CD1c-positive myeloid dendritic cell (primary cell): ENCODE results near the gene LILRB2.
A peak's percentile ranks its signal among the peaks of the same experiment; 100 is the strongest.
"Not testable (repeated sequence)": the region's sequence is repeated elsewhere in the genome, so short reads cannot be mapped to it uniquely, and the experiment has no call there.

Experiments
- DNase-seq: peaks from one replicate; pipeline ENCODE4 v3.0.0-alpha.2; 2016; ENCODE audit errors: extremely low spot score

The LILRB2 gene

DNA sequence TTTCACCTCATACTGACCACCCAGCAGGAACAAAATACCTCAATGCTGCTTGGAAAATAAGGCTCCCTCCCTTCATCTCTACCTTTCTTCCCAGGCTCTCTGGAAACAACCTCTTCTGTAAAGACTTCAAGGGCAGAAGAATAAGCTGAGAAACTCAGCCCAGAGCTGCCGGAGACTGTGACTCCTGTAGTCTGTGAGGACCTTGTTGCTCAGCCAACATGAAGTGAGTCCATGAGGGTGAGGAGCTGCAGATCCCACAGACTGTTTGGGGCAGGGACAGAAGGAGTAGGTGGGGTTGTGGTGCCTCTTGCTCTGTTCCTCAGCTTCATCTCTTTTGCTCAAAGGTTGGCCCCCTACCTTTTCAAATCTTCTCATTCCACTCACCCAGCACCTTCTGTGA is 24.2 kb upstream of the LILRB2 start:
- DNase-seq = no peak

DNA sequence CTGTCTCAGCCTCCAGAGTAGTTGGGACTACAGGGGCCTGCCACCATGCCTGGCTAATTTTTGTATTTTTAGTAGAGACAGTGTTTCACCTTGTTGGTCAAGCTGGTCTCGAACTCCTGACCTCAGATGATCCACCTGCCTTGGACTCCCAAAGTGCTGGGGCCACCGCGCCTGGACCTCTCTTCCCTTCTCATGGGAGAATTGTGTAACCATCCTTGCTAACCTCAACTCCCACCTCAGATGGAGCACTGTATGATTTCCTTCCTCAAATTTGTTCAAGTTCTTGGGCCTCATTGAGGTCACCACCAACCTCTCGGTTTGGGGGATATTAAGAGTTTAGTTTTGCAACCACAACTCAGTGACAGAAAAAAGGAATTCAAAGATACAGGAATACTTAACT is 21.3 kb upstream of the LILRB2 start:
- DNase-seq = peak; percentile 85

DNA sequence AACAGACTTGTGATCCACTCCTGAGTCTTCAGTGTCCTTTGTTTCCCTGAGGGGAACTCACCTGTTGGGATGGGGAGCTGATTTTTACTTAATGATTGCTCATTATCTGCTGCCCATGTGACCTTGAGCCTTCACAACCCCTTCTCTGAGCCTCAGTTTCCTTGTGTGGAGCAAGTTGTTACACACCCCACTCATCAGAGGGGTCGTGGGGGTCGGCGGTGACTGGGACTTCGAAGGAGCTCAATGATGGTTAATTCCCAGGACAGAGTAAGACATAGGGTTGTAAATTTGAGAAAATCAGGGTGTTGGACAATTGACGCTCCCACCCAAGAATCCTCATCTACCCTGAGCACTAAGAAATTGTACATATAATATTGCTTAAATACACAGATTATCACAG is 18.6 kb upstream of the LILRB2 start:
- DNase-seq = no peak

DNA sequence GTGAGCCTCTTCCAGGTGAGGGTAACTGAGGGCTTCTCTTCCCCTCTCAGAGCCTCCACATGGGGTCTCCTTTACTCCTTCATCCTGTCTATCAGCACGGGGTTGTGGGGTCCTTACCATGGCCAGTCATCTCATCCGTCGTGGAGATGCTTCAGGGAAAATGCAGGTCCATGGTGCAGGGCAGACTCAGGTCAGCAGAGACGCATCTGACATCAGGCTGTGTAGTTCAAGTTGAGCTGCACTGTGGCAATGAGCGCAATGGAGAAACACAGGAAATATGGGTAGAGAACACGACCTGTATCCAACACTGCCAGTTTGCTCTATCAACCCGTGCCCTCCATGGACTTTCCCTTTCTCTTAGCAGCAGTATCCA is 18.2 kb upstream of the LILRB2 start:
- no peak for DNase-seq

DNA sequence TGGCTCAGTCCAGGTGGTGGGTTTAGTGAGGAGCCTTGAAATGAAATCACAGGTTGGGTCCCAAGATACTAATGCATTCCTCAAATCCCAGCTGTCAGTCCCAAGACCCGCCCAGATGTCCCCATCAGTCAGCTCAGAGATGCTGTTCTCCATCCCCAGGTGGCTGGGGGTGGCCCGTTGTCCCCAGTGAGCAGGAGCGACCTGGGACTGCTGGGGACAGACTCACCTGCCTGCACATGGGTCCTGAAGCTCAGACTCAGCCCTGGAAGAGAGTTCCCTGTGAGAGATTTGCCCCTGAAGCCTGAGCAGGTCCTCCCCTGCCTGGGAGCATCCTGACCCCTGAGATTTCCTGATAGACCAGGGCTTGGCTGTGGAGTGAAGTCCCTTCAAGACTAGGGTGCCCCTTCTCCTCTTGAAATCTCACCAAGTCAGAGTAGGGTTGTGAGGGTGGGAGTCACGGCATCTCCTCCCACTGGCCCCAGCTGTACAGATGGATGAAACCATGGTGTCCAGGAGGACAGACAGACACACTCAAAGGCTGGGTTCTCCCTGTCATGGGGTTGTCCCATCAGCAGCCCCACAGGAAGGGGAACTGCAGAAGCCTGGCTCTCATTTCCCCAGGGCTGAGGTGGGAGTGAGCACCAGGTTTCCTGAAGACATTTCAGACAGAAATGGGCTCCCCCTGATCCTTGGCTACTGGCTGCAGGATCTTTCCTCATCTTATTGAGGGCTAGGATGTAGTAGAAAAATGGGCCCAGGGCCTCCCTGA is 17.6 kb upstream of the LILRB2 start:
- DNase-seq = peak; percentile 50

DNA sequence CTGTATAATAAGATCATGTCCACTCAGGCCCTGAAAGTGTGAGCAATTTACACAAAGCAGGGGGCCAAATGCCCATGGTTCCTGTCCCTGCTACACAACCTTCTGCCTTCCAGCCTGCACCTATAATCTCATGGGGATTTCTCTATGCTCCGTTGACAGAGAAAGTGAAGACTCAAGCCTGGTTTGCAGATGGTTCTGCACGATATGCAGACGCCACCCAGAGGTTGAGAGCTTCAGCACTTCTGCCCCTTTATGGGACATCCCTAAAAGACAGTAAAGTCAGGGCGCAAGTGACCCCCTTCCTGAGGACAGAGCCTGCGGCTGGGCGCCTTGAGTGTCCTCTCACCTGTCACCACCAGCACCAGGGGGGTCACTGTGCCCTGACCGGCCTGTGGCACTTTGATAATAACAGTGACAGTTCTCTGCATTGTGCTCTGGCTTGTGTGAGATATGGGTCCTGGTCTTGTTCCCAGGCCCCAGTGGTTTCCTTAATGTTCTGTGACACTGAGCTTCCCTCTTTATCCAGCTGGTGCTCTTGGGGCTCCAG is 16.9 kb upstream of the LILRB2 start:
- peak; percentile 24 for DNase-seq

DNA sequence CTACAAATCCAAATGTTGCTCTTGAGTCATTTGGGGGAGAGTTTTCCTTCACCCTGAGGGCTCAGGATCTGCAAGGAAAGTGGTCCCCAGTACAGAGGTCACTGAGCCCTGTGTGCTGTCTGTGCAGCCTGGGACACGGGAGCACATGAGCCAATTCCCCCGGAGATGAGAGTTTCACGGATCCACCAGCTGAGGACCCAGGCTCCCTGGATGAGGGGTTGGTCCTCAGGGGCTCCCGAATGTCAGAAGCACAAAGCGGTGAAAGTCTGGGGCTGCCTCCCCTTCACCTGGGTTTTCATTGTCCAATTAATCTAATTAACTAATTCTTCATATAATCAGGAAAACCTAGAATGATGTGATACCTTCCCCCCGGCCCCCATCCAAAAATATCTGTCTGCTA is 13.6 kb upstream of the LILRB2 start:
- no peak for DNase-seq

DNA sequence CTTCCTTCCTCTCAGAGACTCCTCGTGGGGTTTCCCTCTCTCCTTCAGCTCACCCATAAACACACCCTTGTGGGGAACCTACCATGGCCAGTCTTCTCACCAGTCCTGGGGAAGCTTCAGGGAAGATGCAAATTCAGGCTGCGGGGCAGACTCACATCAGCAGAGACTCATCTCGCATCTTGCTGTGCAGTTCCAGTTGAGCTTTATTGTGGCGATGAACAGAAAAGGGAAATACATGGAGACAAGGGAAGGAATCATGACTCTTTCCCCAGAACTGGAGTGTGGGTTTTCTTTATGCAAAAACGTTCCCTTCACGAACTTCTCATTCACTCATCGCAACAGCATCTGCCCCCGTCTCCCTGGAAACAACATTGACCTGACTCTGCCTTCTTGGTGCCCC is 8.2 kb upstream of the LILRB2 start:
- DNase-seq = peak; percentile 64

DNA sequence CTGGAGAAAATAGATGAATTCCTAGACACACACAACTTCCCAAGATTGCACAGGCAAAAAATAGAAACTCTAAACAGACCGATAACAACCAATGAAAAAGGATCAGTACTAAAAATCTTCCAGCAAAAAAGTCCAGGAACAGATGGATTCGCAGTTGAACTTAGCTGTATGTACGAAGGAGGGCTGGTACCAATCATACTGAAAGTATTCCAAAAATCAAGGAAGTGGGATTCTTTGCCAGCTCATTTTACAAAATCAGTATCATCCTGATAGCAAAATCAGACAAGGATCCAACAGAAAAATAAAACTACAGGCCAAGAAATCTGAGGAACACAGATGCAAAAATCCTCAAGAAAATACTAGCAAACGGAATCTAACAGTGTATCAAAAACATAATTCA is 6.5 kb upstream of the LILRB2 start:
- no peak for DNase-seq

DNA sequence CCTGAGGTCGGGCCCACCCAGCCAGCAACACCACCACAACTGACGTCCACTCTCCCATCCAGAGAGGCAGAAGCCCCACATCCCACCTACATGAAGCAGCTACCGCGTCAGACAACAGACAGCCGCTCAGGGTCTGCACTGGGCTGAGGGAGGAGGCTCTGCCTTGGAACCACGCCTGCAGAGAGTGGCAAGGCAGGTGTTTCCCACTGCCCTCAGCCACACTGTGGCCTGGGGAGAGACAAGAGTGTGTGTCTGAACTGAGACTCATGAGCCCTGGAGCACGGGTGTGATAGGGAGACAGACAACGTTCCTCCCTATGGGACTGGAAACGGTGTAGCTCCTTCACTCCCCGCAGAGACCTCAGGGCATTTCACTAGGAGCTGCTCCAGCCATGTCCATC is 5.4 kb upstream of the LILRB2 start:
- DNase-seq = not testable (repeated sequence)

DNA sequence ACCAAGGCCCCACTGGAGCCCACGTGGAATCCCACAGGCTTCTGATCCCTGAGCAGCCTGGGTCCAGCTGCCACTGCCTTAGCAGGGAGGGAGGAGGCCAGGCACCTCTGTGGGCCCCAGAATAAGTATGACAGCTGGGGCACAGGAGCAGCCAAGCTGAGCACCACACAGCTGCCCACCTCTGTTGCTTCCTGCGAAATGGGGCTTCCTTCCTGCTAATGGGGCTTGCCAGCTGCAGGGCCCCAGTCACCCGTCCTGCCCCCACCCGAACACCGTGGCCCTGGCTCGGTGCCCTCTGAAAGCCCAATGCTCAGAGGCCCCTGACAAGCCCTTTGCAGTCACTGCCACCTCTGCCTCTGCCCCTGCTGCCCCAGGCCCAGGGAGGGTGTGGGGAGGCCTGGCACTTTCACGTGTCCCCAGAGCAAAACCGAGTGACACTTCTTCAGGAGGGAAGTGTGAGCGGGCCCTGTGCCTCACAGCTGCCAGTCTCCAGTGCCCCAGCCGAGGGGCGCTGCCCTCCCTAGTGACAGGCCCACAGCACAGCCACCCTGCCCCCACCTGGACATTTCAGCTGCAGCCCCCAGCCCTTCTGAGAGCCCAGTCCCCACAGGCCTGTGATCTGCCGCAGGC is 4.6 kb upstream of the LILRB2 start:
- not testable (repeated sequence) for DNase-seq

DNA sequence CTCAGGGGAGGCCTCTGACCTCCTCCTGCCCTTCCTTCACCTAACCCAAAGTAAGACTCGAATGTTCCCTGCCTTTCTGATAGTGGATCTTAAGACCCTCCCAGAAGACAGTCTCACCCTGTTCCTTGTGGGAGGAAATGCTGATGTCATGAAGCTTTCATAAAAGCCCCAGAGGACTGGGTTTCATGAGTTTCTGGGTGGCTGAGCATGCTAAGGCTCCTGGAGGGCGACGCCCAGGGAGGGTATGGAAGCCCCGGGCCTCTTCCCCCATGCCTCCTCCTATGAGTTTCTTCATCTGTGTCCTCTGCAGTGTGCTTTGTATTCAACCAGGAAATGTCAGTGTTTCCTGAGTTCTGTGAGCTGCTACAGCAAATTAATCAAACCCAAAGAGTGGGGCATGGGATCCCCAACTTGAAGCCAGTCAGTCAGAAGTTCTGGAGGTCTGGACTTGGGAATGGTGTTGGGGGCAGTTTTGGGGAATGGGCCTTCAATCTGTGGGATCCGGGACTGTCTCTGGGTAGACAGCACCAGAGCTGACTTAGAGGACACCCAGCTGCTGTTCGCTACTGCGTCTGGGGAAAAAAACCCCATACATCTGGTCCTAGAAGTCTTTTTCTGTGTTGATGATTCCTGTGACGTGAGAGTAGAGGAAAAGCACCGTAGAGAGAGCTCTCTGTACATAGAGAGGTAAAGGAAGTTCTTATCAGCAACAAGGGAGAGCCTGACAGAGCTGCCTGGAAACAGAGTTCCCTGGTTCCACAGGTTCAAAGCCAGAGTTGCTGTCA is 2.0 kb upstream of the LILRB2 start:
- peak; percentile 45 for DNase-seq

DNA sequence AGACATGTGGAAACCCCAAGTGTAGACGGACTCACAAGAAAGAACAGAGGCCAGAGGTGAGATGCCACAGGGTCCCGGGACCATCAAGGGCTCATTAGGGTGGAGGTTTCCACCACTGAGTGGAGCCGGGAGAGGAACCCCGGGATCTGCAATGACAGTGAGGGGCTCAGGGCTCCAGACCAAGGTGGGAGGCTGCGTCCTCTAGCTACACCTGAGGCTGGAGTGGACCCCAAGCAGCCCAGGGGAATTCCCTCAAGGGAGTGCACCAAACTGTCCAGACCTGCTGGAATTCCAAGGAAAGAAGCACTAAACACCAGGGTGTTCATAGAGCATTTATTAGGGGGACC is 792 bp upstream of the LILRB2 start:
- not testable (repeated sequence) for DNase-seq

DNA sequence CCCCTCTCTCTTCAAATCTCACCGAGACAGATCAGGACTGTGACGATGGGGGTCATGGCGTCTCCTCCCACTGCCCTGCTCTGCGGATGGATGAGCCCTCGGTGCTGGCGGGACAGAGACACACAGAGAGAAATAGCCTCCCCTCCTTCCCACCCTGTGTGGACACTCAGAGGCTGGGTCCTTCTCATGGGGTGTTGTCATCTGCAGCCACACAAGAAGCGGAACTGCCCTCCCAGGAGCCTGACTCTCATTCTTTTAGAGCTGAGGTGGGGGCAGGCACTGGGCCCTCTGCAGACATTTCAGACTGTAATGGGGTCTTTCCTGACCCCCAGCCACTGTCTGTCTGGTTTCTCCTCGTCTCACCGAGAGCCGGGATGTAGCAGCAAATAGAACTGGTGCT is 469 bp downstream of the LILRB2 start:
- DNase-seq = peak; percentile 77

DNA sequence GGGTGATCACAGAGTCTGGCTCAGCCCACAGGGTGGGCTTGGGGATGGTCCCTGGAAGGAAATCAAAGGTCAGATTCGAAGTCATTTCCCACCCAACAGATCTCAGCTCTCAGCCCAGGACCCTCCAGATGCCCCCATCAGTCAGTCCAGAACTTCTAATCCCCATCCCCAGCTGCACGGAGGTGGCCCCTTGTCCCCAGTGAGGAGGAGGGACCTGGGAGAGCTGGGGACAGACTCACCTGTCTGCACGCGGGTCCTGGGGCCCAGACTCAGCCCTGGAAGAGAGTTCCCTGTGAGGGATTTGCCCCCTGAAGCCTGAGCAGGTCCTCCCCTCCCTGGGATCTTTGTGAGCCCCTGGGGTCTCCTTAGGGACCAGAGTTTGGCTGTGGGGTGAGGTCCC is 885 bp downstream of the LILRB2 start:
- DNase-seq = not testable (repeated sequence)

DNA sequence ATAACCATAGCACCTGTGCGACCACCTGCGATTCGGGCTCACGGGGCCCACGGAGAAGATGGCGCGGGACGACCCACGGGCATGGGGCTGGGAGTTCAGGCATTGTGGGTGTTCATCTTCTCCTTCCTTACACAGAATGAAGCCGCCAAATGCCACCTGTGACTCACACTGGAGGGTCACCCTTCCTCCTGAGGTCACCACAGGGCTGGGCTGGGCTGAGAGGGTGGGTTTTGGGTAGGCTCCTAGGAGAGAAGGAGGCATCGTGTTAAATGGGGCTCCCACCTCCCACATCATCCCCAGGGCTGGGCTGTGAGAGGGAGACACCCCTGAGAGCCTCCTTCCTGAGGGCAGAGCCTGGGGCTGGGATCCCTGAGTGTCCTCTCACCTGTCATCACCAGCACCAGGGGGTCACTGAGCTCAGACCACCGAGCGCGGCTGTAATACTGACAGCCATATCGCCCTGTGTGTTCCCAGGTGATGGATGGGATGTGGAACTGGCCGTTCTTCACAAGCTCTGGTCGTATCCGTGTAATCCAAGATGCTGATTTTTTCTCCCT is 1.4 kb downstream of the LILRB2 start:
- peak; percentile 48 for DNase-seq

DNA sequence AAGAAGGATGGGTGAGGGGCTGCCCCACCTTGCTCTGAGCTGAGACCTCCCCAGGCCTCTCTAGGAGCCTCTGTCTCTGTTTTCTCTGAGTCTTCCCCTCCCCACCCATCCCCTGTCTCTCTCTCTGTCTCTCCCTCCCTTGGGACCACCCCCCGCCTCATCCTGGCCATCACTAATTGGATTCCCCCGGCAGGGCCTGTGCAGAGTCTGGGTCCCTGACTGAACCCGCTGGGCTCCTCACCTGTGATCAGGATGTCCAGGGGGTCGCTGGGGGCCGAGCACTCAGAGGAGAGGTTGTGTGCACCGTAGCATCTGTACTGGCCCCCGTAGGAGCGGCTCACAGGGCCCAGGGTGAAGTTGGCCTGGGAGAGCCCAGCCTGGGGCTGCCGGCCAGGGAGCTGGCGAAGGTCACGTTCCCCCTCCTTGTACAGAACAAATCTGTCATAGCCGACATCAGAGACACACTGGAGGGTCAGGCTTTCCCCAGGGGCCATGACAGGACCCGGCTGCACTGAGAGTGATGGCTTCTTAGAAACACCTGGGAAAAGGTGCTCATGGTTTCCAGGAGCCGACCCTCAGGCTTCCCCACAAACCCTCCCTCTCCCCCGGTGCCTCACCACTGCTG is 2.2 kb downstream of the LILRB2 start:
- DNase-seq = not testable (repeated sequence)

DNA sequence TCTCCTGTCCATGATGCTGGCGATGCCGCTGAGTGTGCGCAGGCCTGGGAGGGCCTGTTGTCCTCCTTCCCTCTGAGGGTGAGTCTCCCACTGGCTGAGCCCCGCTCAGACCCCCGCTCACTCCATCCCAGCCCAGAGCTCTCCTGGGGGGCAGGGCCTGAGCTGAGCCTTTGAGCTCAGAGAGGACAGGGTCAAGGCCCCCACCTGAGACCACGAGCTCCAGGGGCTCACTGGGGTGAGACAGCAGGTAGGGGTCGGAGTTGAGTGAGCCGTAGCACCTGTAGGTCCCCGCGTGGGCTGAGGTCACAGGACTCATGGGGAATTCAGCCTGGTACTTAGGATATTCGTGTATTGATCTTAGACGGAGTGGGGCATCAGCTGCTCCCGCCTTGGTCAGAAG is 2.9 kb downstream of the LILRB2 start:
- DNase-seq = not testable (repeated sequence)

DNA sequence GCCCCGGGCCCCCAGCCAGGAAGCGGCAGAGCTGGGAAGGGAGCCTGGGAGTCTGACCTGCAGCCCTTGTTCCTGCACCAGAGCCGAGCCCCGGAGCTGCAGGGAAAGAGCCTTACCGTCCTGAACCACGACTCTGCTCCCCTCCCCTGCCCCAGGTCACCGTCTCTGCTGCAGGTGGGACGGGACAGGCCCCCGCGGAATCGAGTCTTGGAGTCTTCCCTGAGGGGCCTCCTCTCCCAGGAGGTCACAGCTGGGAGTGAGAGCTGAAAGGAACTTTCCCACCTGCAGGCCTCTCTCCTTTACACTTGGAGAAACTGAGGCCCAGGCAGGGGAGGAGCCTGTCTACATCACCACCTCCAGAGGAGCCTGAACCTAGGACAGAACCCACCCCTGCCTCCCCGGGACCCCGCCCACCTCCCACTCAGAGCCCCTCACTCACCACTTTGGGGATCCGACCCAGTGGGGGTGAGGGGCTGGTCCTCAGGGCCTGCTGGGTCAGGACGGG is 3.7 kb downstream of the LILRB2 start:
- not testable (repeated sequence) for DNase-seq

DNA sequence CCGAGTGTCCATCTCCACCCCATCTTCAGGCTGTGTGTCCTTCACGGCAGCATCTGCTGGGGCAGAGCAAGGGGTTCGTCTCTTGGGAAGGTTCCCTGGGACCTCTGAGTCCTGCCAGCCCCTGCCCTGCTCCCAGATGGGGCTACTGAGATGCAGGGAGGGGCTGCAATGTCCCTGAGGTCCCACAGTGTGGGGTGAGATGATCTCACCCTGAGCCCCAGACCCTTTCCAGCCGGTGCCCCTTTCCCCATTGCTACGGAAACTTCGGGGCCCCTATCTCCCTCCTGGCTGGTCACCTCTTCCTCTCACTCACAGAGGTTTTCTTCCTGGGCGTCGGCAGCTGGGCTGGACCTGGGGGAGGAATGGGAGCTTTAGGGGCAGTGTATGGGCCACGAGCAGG is 5.0 kb downstream of the LILRB2 start:
- DNase-seq = no peak

DNA sequence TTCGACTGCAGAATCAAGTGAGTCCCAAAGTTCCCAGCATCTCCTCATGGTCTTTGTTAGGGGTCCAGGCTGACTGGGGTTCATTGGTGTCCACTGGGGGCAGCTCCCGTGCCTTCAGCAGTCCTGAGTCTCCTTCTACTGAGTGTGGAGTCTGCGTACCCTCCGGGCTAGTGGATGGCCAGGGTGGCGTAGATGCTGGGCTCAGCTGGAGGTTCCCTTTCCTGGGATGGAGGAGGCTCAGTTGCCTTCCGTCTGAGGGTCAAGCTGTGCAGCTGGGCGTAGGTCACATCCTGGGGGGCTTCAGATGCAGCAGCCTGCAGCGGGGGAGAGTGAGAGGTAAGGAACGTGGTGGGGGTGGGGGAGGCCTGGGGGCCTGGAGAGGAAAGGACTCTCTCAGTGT is 6.4 kb downstream of the LILRB2 start:
- DNase-seq = not testable (repeated sequence)

DNA sequence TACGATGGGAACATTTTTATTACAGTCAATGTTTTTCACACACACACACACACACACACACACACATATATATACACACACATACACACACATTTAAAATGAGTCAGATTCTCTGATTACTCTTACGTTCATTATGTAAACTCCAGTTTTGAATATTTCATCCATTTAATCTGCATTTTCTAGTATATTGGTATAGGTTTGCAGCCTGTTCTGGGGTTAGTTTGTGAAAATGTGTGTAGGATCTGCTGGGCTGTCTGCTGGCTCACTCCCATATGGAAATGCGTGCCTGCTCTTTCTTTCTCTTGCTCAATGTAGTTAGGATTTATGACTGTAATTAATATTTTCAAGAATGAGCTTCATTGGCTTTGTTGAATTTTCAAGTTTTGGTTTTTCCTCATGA is 7.1 kb downstream of the LILRB2 start:
- no peak for DNase-seq
